Measurements from ENCODE around the gene SMC1B.
A peak's percentile ranks its signal among the peaks of the same experiment; 100 is the strongest.
"Not testable (repeated sequence)": the region's sequence is repeated elsewhere in the genome, so short reads cannot be mapped to it uniquely, and the experiment has no call there.

The SMC1B gene

GRCh38 chr22:45444168-45444567, 30.8 kb upstream of the SMC1B start:
- no peak overlapping the region for H3K4me3 ChIP-seq (ENCODE audit: extremely low read depth, insufficient read depth, low read length, poor library complexity, severe bottlenecking)
- H3K36me3 ChIP-seq (ENCODE audit: control insufficient read depth, insufficient read depth, low read length), result no peaks in the 10 kb centered on the region
- WGBS, 2 experiments (ENCODE audit: insufficient coverage in 2 of 2), result 65 to 85% methylated on average over 3 of the region's 3 CpGs
- H3K4me1 ChIP-seq (ENCODE audit: control insufficient read depth, insufficient read depth, low read length, poor library complexity, severe bottlenecking), result peaks cover 21% of the 10 kb centered on the region
- H3K9me3 ChIP-seq (ENCODE audit: control insufficient read depth, low read length), result no peaks in the 10 kb centered on the region
- H3K27ac ChIP-seq (ENCODE audit: low read depth, low read length, severe bottlenecking), result peak overlapping the region; percentile 1

GRCh38 chr22:45442116-45442515, 28.7 kb upstream of the SMC1B start:
- Histone ChIP-seq H3K4me3 (ENCODE audit: extremely low read depth, insufficient read depth, low read length, poor library complexity, severe bottlenecking) (no peak overlapping the region), H3K27ac (ENCODE audit: low read depth, low read length, severe bottlenecking) (no peak overlapping the region), H3K9me3 (ENCODE audit: control insufficient read depth, low read length) (no peaks in the 10 kb centered on the region), H3K4me1 (ENCODE audit: control insufficient read depth, insufficient read depth, low read length, poor library complexity, severe bottlenecking) (peaks cover 21% of the 10 kb centered on the region), H3K36me3 (ENCODE audit: control insufficient read depth, insufficient read depth, low read length) (no peaks in the 10 kb centered on the region)
- WGBS, 2 experiments (ENCODE audit: insufficient coverage in 2 of 2), result 83 to 85% methylated on average over 1 to 2 of the region's 5 CpGs

GRCh38 chr22:45441138-45441537, 27.7 kb upstream of the SMC1B start:
- H3K27ac ChIP-seq (ENCODE audit: low read depth, low read length, severe bottlenecking), result no peak overlapping the region
- no peaks in the 10 kb centered on the region for H3K36me3 ChIP-seq (ENCODE audit: control insufficient read depth, insufficient read depth, low read length)
- H3K4me3 ChIP-seq (ENCODE audit: extremely low read depth, insufficient read depth, low read length, poor library complexity, severe bottlenecking), result no peak overlapping the region
- WGBS, 2 experiments (ENCODE audit: insufficient coverage in 2 of 2), result 21 to 67% methylated on average over 2 to 6 of the region's 10 CpGs
- H3K9me3 ChIP-seq (ENCODE audit: control insufficient read depth, low read length), result no peaks in the 10 kb centered on the region
- peaks cover 21% of the 10 kb centered on the region for H3K4me1 ChIP-seq (ENCODE audit: control insufficient read depth, insufficient read depth, low read length, poor library complexity, severe bottlenecking)

GRCh38 chr22:45440688-45441087, 27.3 kb upstream of the SMC1B start:
- H3K4me1 ChIP-seq (ENCODE audit: control insufficient read depth, insufficient read depth, low read length, poor library complexity, severe bottlenecking), result peaks cover 21% of the 10 kb centered on the region
- not testable (repeated sequence) for H3K4me3 ChIP-seq (ENCODE audit: extremely low read depth, insufficient read depth, low read length, poor library complexity, severe bottlenecking); H3K9me3 ChIP-seq (ENCODE audit: control insufficient read depth, low read length); H3K27ac ChIP-seq (ENCODE audit: low read depth, low read length, severe bottlenecking); H3K36me3 ChIP-seq (ENCODE audit: control insufficient read depth, insufficient read depth, low read length)
- WGBS, 2 experiments (ENCODE audit: insufficient coverage in 2 of 2), result 76 to 88% methylated on average over 11 to 12 of the region's 13 CpGs

- Histone ChIP-seq H3K4me1 (ENCODE audit: control insufficient read depth, insufficient read depth, low read length, poor library complexity, severe bottlenecking) (peaks cover 11% of the 10 kb centered on the region), H3K36me3 (ENCODE audit: control insufficient read depth, insufficient read depth, low read length) (no peaks in the 10 kb centered on the region), H3K9me3 (ENCODE audit: control insufficient read depth, low read length) (no peaks in the 10 kb centered on the region), H3K27ac (ENCODE audit: low read depth, low read length, severe bottlenecking) (no peak overlapping the region), H3K4me3 (ENCODE audit: extremely low read depth, insufficient read depth, low read length, poor library complexity, severe bottlenecking) (no peak overlapping the region)
Observed at GRCh38 chr22:45438336-45438735, 24.9 kb upstream of the SMC1B start.

GRCh38 chr22:45436871-45437517, 23.6 kb upstream of the SMC1B start:
- 91% methylated on average over 11 to 22 of the region's 34 CpGs for WGBS, 2 experiments (ENCODE audit: insufficient coverage in 2 of 2)
- not testable (repeated sequence) for H3K4me3 ChIP-seq (ENCODE audit: extremely low read depth, insufficient read depth, low read length, poor library complexity, severe bottlenecking); H3K9me3 ChIP-seq (ENCODE audit: control insufficient read depth, low read length); H3K36me3 ChIP-seq (ENCODE audit: control insufficient read depth, insufficient read depth, low read length); H3K4me1 ChIP-seq (ENCODE audit: control insufficient read depth, insufficient read depth, low read length, poor library complexity, severe bottlenecking); H3K27ac ChIP-seq (ENCODE audit: low read depth, low read length, severe bottlenecking)

- 14 to 25% methylated on average over 16 to 18 of the region's 20 CpGs for WGBS, 2 experiments (ENCODE audit: insufficient coverage in 2 of 2)
- Histone ChIP-seq H3K4me1 (ENCODE audit: control insufficient read depth, insufficient read depth, low read length, poor library complexity, severe bottlenecking) (peaks cover 3% of the 10 kb centered on the region), H3K27ac (ENCODE audit: low read depth, low read length, severe bottlenecking) (peak overlapping the region; percentile 33), H3K4me3 (ENCODE audit: extremely low read depth, insufficient read depth, low read length, poor library complexity, severe bottlenecking) (no peak overlapping the region), H3K36me3 (ENCODE audit: control insufficient read depth, insufficient read depth, low read length) (no peaks in the 10 kb centered on the region), H3K9me3 (ENCODE audit: control insufficient read depth, low read length) (no peaks in the 10 kb centered on the region)
Observed at GRCh38 chr22:45435544-45436139, 22.2 kb upstream of the SMC1B start.

GRCh38 chr22:45434981-45435380, 21.6 kb upstream of the SMC1B start:
- 99 to 100% methylated on average over 3 to 6 of the region's 6 CpGs for WGBS, 2 experiments (ENCODE audit: insufficient coverage in 2 of 2)
- Histone ChIP-seq H3K4me1 (ENCODE audit: control insufficient read depth, insufficient read depth, low read length, poor library complexity, severe bottlenecking) (peaks cover 3% of the 10 kb centered on the region), H3K36me3 (ENCODE audit: control insufficient read depth, insufficient read depth, low read length) (no peaks in the 10 kb centered on the region), H3K4me3 (ENCODE audit: extremely low read depth, insufficient read depth, low read length, poor library complexity, severe bottlenecking) (no peak overlapping the region), H3K27ac (ENCODE audit: low read depth, low read length, severe bottlenecking) (no peak overlapping the region), H3K9me3 (ENCODE audit: control insufficient read depth, low read length) (no peaks in the 10 kb centered on the region)

- peaks cover 7% of the 10 kb centered on the region for H3K9me3 ChIP-seq (ENCODE audit: control insufficient read depth, low read length)
- H3K27ac ChIP-seq (ENCODE audit: low read depth, low read length, severe bottlenecking), result no peak overlapping the region
- H3K36me3 ChIP-seq (ENCODE audit: control insufficient read depth, insufficient read depth, low read length), result no peaks in the 10 kb centered on the region
- WGBS, 2 experiments (ENCODE audit: insufficient coverage in 2 of 2), result 77 to 87% methylated on average over 8 to 18 of the region's 19 CpGs
- peaks cover 3% of the 10 kb centered on the region for H3K4me1 ChIP-seq (ENCODE audit: control insufficient read depth, insufficient read depth, low read length, poor library complexity, severe bottlenecking)
- no peak overlapping the region for H3K4me3 ChIP-seq (ENCODE audit: extremely low read depth, insufficient read depth, low read length, poor library complexity, severe bottlenecking)
Observed at GRCh38 chr22:45430871-45431270, 17.5 kb upstream of the SMC1B start.

GRCh38 chr22:45429981-45430775, 16.8 kb upstream of the SMC1B start:
- Histone ChIP-seq H3K9me3 (ENCODE audit: control insufficient read depth, low read length) (peaks cover 7% of the 10 kb centered on the region), H3K27ac (ENCODE audit: low read depth, low read length, severe bottlenecking) (no peak overlapping the region), H3K36me3 (ENCODE audit: control insufficient read depth, insufficient read depth, low read length) (no peaks in the 10 kb centered on the region), H3K4me1 (ENCODE audit: control insufficient read depth, insufficient read depth, low read length, poor library complexity, severe bottlenecking) (no peaks in the 10 kb centered on the region), H3K4me3 (ENCODE audit: extremely low read depth, insufficient read depth, low read length, poor library complexity, severe bottlenecking) (no peak overlapping the region)
- 87 to 94% methylated on average over 13 to 17 of the region's 18 CpGs for WGBS, 2 experiments (ENCODE audit: insufficient coverage in 2 of 2)

GRCh38 chr22:45429424-45429823, 16.0 kb upstream of the SMC1B start:
- no peak overlapping the region for H3K27ac ChIP-seq (ENCODE audit: low read depth, low read length, severe bottlenecking)
- WGBS, 2 experiments (ENCODE audit: insufficient coverage in 2 of 2), result 93 to 95% methylated on average over 7 to 10 of the region's 10 CpGs
- H3K4me3 ChIP-seq (ENCODE audit: extremely low read depth, insufficient read depth, low read length, poor library complexity, severe bottlenecking), result no peak overlapping the region
- no peaks in the 10 kb centered on the region for H3K4me1 ChIP-seq (ENCODE audit: control insufficient read depth, insufficient read depth, low read length, poor library complexity, severe bottlenecking)
- no peaks in the 10 kb centered on the region for H3K36me3 ChIP-seq (ENCODE audit: control insufficient read depth, insufficient read depth, low read length)
- peaks cover 7% of the 10 kb centered on the region for H3K9me3 ChIP-seq (ENCODE audit: control insufficient read depth, low read length)
